Mucosa of rectum (tissue), 2 donors: ENCODE measurements around the gene SUFU.
A peak's percentile ranks its signal among the peaks of the same experiment; 100 is the strongest.

Experiments used
- H3K27ac ChIP-seq, 2 donors: one replicate each; pipeline ENCODE4 v1.7.0; 2013; ENCODE audit warnings: inconsistent platforms in 2 of 2, low read depth in 2 of 2, low read length in 2 of 2
- H3K27me3 ChIP-seq, 2 donors: one replicate each; pipeline ENCODE4 v1.7.0; 2013; ENCODE audit warnings: low read length in 2 of 2; ENCODE audit not compliant: control insufficient read depth in 2 of 2, insufficient read depth in 2 of 2
- H3K36me3 ChIP-seq, 2 donors: one replicate each; pipeline ENCODE4 v1.7.0; 2013; ENCODE audit warnings: low read length in 2 of 2; ENCODE audit not compliant: control insufficient read depth in 2 of 2, insufficient read depth in 2 of 2
- H3K4me1 ChIP-seq, 2 donors: one replicate each; pipeline ENCODE4 v1.7.0; 2013; ENCODE audit warnings: low read length in 2 of 2, mild to moderate bottlenecking in 1 of 2; ENCODE audit not compliant: control insufficient read depth in 2 of 2, insufficient read depth in 2 of 2
- H3K4me3 ChIP-seq, 2 donors: one replicate each; pipeline ENCODE4 v1.7.0; 2013; ENCODE audit warnings: low read length in 2 of 2
- H3K9ac ChIP-seq, 2 donors: one replicate each; pipeline ENCODE4 v1.7.0; 2013; ENCODE audit warnings: low read length in 2 of 2, low read depth in 1 of 2, mild to moderate bottlenecking in 1 of 2
- H3K9me3 ChIP-seq, 2 donors: one replicate each; pipeline ENCODE4 v1.7.0; 2013; ENCODE audit warnings: low read length in 2 of 2; ENCODE audit not compliant: control insufficient read depth in 2 of 2
- donor health status: healthy.
- donor health status: Normal muscosa, but diverticular disease.

Gene SUFU

GRCh38 chr10:102654566-102654965, 150.8 kb downstream of the SUFU start:
- H3K27ac ChIP-seq = no peak overlapping the region

GRCh38 chr10:102654969-102655368, 151.2 kb downstream of the SUFU start:
- no peak overlapping the region for H3K9ac ChIP-seq
- no peak overlapping the region for H3K4me3 ChIP-seq
- no peaks in the 10 kb centered on the region for H3K27me3 ChIP-seq
- peaks cover 44 to 52% of the 10 kb centered on the region in 2 donors for H3K4me1 ChIP-seq
- H3K27ac ChIP-seq = no peak overlapping the region
- H3K9me3 ChIP-seq = no peaks in the 10 kb centered on the region
- peaks cover 34 to 42% of the 10 kb centered on the region in 2 donors for H3K36me3 ChIP-seq

More at GRCh38 chr10:102654566-102654965, 150.8 kb downstream of the SUFU start:
- H3K4me1 ChIP-seq = peaks cover 47 to 55% of the 10 kb centered on the region in 2 donors
- no peaks in the 10 kb centered on the region for H3K27me3 ChIP-seq
- no peak overlapping the region for H3K9ac ChIP-seq
- no peaks in the 10 kb centered on the region for H3K9me3 ChIP-seq
- H3K4me3 ChIP-seq = no peak overlapping the region
- H3K36me3 ChIP-seq = peaks cover 34 to 42% of the 10 kb centered on the region in 2 donors

- Histone ChIP-seq H3K9me3 (no peaks in the 10 kb centered on the region), H3K27me3 (no peaks in the 10 kb centered on the region), H3K9ac (no peak overlapping the region), H3K27ac (no peak overlapping the region), H3K4me1 (peaks cover 44 to 50% of the 10 kb centered on the region in 2 donors), H3K4me3 (no peak overlapping the region), H3K36me3 (peaks cover 34 to 39% of the 10 kb centered on the region in 2 donors)
Measured at GRCh38 chr10:102656026-102656425, 152.3 kb downstream of the SUFU start.

GRCh38 chr10:102656791-102657371, 153.1 kb downstream of the SUFU start:
- Histone ChIP-seq H3K27me3 (no peaks in the 10 kb centered on the region), H3K4me1 (peaks cover 40 to 49% of the 10 kb centered on the region in 2 donors), H3K4me3 (no peak overlapping the region), H3K27ac (peak overlapping the region; percentile 74 to 76), H3K9ac (peak overlapping the region in 1 of 2 donors; percentile 30), H3K9me3 (no peaks in the 10 kb centered on the region), H3K36me3 (peaks cover 34 to 39% of the 10 kb centered on the region in 2 donors)

- H3K4me3 ChIP-seq = no peak overlapping the region
- H3K27ac ChIP-seq = peak overlapping the region; percentile 74 to 76
- H3K4me1 ChIP-seq = peaks cover 40 to 45% of the 10 kb centered on the region in 2 donors
Measured at GRCh38 chr10:102657451-102657850, 153.7 kb downstream of the SUFU start.

GRCh38 chr10:102657984-102658724, 154.4 kb downstream of the SUFU start:
- Histone ChIP-seq H3K9me3 (no peaks in the 10 kb centered on the region), H3K27me3 (no peaks in the 10 kb centered on the region), H3K27ac (peak overlapping the region; percentile 74 to 77), H3K4me3 (peak overlapping the region in 1 of 2 donors; percentile 7), H3K9ac (peak overlapping the region in 1 of 2 donors; percentile 5), H3K4me1 (peaks cover 40 to 42% of the 10 kb centered on the region in 2 donors), H3K36me3 (peaks cover 34 to 37% of the 10 kb centered on the region in 2 donors)

More at GRCh38 chr10:102657451-102657850, 153.7 kb downstream of the SUFU start:
- Histone ChIP-seq H3K27me3 (no peaks in the 10 kb centered on the region), H3K36me3 (peaks cover 34 to 39% of the 10 kb centered on the region in 2 donors), H3K9ac (peak overlapping the region; percentile 14 to 30), H3K9me3 (no peaks in the 10 kb centered on the region)

- Histone ChIP-seq H3K9me3 (no peaks in the 10 kb centered on the region), H3K9ac (peak overlapping the region in 1 of 2 donors; percentile 5), H3K4me1 (peaks cover 39 to 40% of the 10 kb centered on the region in 2 donors), H3K27me3 (no peaks in the 10 kb centered on the region), H3K27ac (peak overlapping the region; percentile 74 to 77), H3K36me3 (peaks cover 30 to 32% of the 10 kb centered on the region in 2 donors), H3K4me3 (no peak overlapping the region)
Measured at GRCh38 chr10:102658802-102659201, 155.0 kb downstream of the SUFU start.

GRCh38 chr10:102660888-102661657, 157.3 kb downstream of the SUFU start:
- Histone ChIP-seq H3K27me3 (no peaks in the 10 kb centered on the region), H3K36me3 (peaks cover 14% of the 10 kb centered on the region in 2 donors), H3K27ac (peak overlapping the region; percentile 47 to 70), H3K9me3 (no peaks in the 10 kb centered on the region), H3K9ac (peak overlapping the region; percentile 31 to 32), H3K4me1 (peaks cover 39 to 40% of the 10 kb centered on the region in 2 donors), H3K4me3 (peak overlapping the region in 1 of 2 donors; percentile 33)

- Histone ChIP-seq H3K4me1 (peaks cover 39 to 40% of the 10 kb centered on the region in 2 donors), H3K9ac (no peak overlapping the region), H3K9me3 (no peaks in the 10 kb centered on the region), H3K27ac (peak overlapping the region; percentile 47 to 70), H3K27me3 (no peaks in the 10 kb centered on the region), H3K4me3 (peak overlapping the region in 1 of 2 donors; percentile 33), H3K36me3 (peaks cover 8 to 9% of the 10 kb centered on the region in 2 donors)
Measured at GRCh38 chr10:102661658-102662028, 157.9 kb downstream of the SUFU start.
